AG04449 (cell line): Measurements from ENCODE around the gene TSPAN32.

ENCODE experiments used
- CTCF ChIA-PET: fragments of 350-600 bp; formaldehyde crosslinking; extraction: SDS; loops from one replicate; lab custom pipeline; 2021; ENCODE audit warnings: antibody characterized with exemption; lab: Yijun Ruan, JAX
- POLR2A ChIA-PET: fragments of 400-600, 350-600 bp; formaldehyde crosslinking; extraction: SDS; loops from one replicate; lab custom pipeline; 2020; ENCODE audit warnings: antibody characterized with exemption, inconsistent platforms; lab: Yijun Ruan, JAX
- DNase-seq: peaks from one replicate; pipeline ENCODE4 v3.0.0-alpha.2; 2010; ENCODE audit warnings: low read depth, low spot score
- H3K4me3 ChIP-seq: 2 replicates; pipeline ENCODE4 v1.5.1; 2011; ENCODE audit warnings: low read depth, mild to moderate bottlenecking, control low read depth, low read length
- TF ChIP-seq, protein P1 (sequence below): IDR thresholded peaks from one replicate; pipeline ENCODE4 v1.5.1; 2011; ENCODE audit warnings: mild to moderate bottlenecking, moderate library complexity, low read length, control low read depth, inconsistent platforms; ENCODE audit not compliant: insufficient read depth; ENCODE audit errors: missing control alignments

The TSPAN32 gene

DNA sequence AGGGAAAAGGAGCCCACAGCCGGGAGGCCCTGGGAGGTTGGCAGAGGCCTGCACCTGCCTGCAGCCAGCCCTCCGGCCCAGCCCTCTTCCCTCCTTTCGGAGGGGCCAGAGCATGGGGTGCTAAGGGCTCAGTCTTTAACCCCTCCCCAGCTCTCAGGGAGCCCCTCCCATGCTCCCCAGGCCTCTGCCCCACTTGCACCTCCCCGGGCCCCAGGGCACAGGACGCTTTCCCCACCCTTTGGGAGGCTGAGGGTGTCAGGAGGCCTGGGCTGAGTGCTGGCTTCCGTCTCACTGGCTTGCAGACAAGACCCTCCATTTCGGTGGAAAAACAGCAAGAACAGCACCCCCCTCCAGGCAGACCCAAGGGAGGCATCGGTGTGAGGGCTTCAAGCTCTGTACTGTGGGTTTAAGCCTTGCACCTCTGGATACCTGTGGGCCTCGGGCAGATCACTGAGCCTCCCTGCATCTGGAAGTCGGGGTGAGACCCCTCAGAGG, 38.7 kb upstream of the TSPAN32 start:
- H3K4me3 ChIP-seq: no peak overlapping the region
- TF ChIP-seq, protein P1, sequence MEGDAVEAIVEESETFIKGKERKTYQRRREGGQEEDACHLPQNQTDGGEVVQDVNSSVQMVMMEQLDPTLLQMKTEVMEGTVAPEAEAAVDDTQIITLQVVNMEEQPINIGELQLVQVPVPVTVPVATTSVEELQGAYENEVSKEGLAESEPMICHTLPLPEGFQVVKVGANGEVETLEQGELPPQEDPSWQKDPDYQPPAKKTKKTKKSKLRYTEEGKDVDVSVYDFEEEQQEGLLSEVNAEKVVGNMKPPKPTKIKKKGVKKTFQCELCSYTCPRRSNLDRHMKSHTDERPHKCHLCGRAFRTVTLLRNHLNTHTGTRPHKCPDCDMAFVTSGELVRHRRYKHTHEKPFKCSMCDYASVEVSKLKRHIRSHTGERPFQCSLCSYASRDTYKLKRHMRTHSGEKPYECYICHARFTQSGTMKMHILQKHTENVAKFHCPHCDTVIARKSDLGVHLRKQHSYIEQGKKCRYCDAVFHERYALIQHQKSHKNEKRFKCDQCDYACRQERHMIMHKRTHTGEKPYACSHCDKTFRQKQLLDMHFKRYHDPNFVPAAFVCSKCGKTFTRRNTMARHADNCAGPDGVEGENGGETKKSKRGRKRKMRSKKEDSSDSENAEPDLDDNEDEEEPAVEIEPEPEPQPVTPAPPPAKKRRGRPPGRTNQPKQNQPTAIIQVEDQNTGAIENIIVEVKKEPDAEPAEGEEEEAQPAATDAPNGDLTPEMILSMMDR: no peak
- CTCF ChIA-PET: no interaction called here
- no peak for DNase-seq
- POLR2A ChIA-PET: no interaction called here

GRCh38 chr11:2263724-2264360, 38.0 kb upstream of the TSPAN32 start:
- CTCF ChIA-PET: no interaction called here
- H3K4me3 ChIP-seq: no peak overlapping the region
- POLR2A ChIA-PET: no interaction called here
- DNase-seq: no peak
- TF ChIP-seq, protein P1: no peak

- CTCF ChIA-PET: no interaction called here
These were observed 37.3 kb upstream of the TSPAN32 start for GRCh38 chr11:2264366-2265053.

DNA sequence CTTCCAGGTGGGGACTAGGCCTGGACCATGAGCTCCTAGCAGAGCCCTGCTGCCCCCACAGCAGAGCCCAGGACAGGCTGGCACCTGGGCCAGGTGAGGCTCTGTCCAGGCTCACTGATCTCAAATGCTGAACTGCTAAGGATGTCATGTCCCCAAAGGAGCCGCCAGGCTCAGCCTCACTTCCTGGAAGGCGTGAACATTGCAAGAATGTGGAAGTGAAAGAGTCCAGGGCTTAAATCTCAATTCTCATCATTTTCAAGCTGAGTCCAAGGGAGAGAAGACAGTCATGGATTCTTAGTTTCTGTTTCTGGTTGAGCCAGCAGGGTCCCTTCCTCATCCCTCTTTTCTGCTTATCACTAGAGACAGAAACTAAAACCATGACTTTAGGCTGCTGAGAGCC, 36.4 kb upstream of the TSPAN32 start:
- CTCF ChIA-PET: no interaction called here
- no peak for DNase-seq
- H3K4me3 ChIP-seq: no peak overlapping the region

More at GRCh38 chr11:2264366-2265053, 37.3 kb upstream of the TSPAN32 start:
- no peak for DNase-seq
- no peak overlapping the region for H3K4me3 ChIP-seq
- TF ChIP-seq, protein P1: no peak
- POLR2A ChIA-PET: no interaction called here

GRCh38 chr11:2265854-2266585, 35.8 kb upstream of the TSPAN32 start:
- CTCF ChIA-PET: no interaction called here
- TF ChIP-seq, protein P1: no peak
- POLR2A ChIA-PET: no interaction called here
- DNase-seq: no peak
- H3K4me3 ChIP-seq: no peak overlapping the region

More for the DNA sequence above, 36.4 kb upstream of the TSPAN32 start:
- POLR2A ChIA-PET: no interaction called here
- TF ChIP-seq, protein P1: no peak
